Vagina (tissue), 2 donors: Measurements from ENCODE around the gene ROR2.

ENCODE experiments used
- POLR2A ChIP-seq, 2 donors: fragments of 450-650 bp; IDR thresholded peaks; one replicate each; pipeline ENCODE4 v1.6.1; 2017; ENCODE audit warnings: antibody characterized with exemption in 2 of 2, mild to moderate bottlenecking in 2 of 2, moderate library complexity in 2 of 2
- TF ChIP-seq, protein P1 (sequence below), 3 experiments: fragments of 450-650 bp in 2 of 3; fragments of 200-600 bp in 1 of 3; sonication (generic) in 1 of 3; IDR thresholded peaks; one replicate each; pipeline ENCODE4 v1.5.1; 2017 to 2019; ENCODE audit warnings: antibody characterized with exemption in 3 of 3, mild to moderate bottlenecking in 2 of 3, moderate library complexity in 2 of 3

DNA sequence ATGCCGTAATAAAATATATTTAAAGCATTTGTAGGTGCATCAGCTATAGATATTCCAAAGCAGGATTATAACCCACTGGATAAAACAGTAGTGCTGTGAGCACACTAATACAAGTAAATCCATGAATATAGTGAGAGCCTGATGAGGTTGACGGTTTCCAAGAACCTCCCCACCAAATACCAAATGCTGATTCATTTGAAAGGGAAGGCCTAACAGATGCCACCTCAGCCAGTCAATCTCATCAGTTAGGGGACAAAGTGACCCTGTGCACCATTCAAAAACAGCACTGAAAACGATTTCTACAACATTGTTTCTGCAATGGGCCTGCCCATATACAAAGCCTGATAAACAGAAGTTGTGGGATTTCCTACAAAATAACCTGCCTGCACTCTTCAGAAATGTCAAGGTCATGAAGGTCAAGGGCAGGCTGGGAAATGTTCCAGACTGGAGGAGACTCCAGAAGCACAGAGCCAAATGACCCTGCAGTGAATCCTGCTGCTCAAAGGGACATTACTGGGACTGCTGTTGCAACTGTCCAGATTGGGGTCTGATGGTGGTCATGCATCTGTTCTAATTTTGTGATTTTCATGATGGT lies 69.6 kb downstream of the ROR2 start:
- TF ChIP-seq, protein P1, sequence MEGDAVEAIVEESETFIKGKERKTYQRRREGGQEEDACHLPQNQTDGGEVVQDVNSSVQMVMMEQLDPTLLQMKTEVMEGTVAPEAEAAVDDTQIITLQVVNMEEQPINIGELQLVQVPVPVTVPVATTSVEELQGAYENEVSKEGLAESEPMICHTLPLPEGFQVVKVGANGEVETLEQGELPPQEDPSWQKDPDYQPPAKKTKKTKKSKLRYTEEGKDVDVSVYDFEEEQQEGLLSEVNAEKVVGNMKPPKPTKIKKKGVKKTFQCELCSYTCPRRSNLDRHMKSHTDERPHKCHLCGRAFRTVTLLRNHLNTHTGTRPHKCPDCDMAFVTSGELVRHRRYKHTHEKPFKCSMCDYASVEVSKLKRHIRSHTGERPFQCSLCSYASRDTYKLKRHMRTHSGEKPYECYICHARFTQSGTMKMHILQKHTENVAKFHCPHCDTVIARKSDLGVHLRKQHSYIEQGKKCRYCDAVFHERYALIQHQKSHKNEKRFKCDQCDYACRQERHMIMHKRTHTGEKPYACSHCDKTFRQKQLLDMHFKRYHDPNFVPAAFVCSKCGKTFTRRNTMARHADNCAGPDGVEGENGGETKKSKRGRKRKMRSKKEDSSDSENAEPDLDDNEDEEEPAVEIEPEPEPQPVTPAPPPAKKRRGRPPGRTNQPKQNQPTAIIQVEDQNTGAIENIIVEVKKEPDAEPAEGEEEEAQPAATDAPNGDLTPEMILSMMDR (IDR thresholded peaks at IDR 0.05) = no peak
- TF ChIP-seq POLR2A (IDR thresholded peaks at IDR 0.05) = no peak
